ENCODE results near the gene TMPRSS15. TPM values are rescaled to one million over a fixed set of nuclear protein-coding genes. Genes with fewer than 3 reads are reported as not detected.
A peak's percentile ranks its signal among the peaks of the same experiment; 100 is the strongest.

TMPRSS15 gene
- polyA plus RNA-seq, 2 of the 4 experiments (the other 2 are of a cell fraction), result 0.14 TPM; not detected in 1

DNA sequence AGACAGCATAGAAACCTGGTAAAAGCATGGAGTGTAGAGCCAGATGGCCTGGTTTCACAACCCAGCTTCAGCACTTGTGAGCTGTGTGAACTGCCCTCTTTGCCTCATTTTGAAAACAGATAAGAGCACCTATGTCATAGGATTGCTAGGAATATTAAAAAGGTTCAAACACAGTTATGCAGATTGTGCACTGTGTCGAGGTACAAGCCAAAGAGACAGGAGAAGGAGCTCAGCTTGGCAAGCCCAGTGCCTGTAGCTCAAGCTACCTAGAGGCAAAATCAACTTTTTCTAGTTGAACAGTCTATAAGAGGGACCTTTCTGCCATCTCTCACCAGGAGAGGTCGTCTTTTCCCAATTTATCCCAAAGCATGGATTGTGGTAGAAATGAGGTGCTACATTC is 153.9 kb downstream of the TMPRSS15 start:
- ChIA-PET POLR2A (no interaction called here), CTCF (no interaction called here)
- H3K4me1 ChIP-seq, result no peaks in the 10 kb centered on the region
- WGBS (ENCODE audit: missing lambda C conversion rate), result 5% methylated on average over 2 of the region's 2 CpGs
- DNase-seq (ENCODE audit: low read depth in 1 of 2, low spot score in 1 of 2) (no peak), ATAC-seq (no peak), FAIRE-seq (no peak)
- TF ChIP-seq SMC3 (IDR thresholded peaks at IDR 0.05) (no peak), EHMT2 (IDR thresholded peaks at IDR 0.05; ENCODE audit: low read depth) (no peak), NFE2L2 (conservative IDR thresholded peaks at IDR 0.05; ENCODE audit: low read length) (no peak), CEBPB (IDR thresholded peaks at IDR 0.05) (no peak), RAD21 (conservative IDR thresholded peaks at IDR 0.05 in 1 of 2, IDR thresholded peaks at IDR 0.05 in 1 of 2) (no peak), E2F6 (IDR thresholded peaks at IDR 0.05; ENCODE audit: borderline replicate concordance, low read depth) (no peak), JUNB (IDR thresholded peaks at IDR 0.05) (no peak), KDM1A (IDR thresholded peaks at IDR 0.05; ENCODE audit: low read depth) (no peak), CHD2 (IDR thresholded peaks at IDR 0.05; ENCODE audit: low read length, partially characterized antibody) (no peak), HOXA7 (CRISPR knock-in tag; IDR thresholded peaks at IDR 0.05) (no peak), RNF2 (IDR thresholded peaks at IDR 0.05; ENCODE audit: borderline replicate concordance, low read depth) (no peak), HDAC2 (IDR thresholded peaks at IDR 0.05) (no peak), CBX8 (IDR thresholded peaks at IDR 0.05) (no peak)
- TF ChIP-seq, protein P1, sequence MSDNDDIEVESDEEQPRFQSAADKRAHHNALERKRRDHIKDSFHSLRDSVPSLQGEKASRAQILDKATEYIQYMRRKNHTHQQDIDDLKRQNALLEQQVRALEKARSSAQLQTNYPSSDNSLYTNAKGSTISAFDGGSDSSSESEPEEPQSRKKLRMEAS (IDR thresholded peaks at IDR 0.05), result no peak
- TF ChIP-seq, protein P2, sequence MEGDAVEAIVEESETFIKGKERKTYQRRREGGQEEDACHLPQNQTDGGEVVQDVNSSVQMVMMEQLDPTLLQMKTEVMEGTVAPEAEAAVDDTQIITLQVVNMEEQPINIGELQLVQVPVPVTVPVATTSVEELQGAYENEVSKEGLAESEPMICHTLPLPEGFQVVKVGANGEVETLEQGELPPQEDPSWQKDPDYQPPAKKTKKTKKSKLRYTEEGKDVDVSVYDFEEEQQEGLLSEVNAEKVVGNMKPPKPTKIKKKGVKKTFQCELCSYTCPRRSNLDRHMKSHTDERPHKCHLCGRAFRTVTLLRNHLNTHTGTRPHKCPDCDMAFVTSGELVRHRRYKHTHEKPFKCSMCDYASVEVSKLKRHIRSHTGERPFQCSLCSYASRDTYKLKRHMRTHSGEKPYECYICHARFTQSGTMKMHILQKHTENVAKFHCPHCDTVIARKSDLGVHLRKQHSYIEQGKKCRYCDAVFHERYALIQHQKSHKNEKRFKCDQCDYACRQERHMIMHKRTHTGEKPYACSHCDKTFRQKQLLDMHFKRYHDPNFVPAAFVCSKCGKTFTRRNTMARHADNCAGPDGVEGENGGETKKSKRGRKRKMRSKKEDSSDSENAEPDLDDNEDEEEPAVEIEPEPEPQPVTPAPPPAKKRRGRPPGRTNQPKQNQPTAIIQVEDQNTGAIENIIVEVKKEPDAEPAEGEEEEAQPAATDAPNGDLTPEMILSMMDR (IDR thresholded peaks at IDR 0.05), result no peak
- TF ChIP-seq, protein P3, sequence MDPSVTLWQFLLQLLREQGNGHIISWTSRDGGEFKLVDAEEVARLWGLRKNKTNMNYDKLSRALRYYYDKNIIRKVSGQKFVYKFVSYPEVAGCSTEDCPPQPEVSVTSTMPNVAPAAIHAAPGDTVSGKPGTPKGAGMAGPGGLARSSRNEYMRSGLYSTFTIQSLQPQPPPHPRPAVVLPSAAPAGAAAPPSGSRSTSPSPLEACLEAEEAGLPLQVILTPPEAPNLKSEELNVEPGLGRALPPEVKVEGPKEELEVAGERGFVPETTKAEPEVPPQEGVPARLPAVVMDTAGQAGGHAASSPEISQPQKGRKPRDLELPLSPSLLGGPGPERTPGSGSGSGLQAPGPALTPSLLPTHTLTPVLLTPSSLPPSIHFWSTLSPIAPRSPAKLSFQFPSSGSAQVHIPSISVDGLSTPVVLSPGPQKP (IDR thresholded peaks at IDR 0.05; ENCODE audit: low read depth, low read length), result no peak
- TF ChIP-seq, protein P4, sequence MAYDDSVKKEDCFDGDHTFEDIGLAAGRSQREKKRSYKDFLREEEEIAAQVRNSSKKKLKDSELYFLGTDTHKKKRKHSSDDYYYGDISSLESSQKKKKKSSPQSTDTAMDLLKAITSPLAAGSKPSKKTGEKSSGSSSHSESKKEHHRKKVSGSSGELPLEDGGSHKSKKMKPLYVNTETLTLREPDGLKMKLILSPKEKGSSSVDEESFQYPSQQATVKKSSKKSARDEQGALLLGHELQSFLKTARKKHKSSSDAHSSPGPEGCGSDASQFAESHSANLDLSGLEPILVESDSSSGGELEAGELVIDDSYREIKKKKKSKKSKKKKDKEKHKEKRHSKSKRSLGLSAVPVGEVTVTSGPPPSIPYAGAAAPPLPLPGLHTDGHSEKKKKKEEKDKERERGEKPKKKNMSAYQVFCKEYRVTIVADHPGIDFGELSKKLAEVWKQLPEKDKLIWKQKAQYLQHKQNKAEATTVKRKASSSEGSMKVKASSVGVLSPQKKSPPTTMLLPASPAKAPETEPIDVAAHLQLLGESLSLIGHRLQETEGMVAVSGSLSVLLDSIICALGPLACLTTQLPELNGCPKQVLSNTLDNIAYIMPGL (CRISPR knock-in tag; IDR thresholded peaks at IDR 0.05; ENCODE audit: borderline replicate concordance), result no peak
- no peak overlapping the region for H3K27ac ChIP-seq
- H3K9me3 ChIP-seq, result no peaks in the 10 kb centered on the region
- H3K4me2 ChIP-seq, result no peak overlapping the region
- H3K4me3 ChIP-seq, result no peak overlapping the region

DNA sequence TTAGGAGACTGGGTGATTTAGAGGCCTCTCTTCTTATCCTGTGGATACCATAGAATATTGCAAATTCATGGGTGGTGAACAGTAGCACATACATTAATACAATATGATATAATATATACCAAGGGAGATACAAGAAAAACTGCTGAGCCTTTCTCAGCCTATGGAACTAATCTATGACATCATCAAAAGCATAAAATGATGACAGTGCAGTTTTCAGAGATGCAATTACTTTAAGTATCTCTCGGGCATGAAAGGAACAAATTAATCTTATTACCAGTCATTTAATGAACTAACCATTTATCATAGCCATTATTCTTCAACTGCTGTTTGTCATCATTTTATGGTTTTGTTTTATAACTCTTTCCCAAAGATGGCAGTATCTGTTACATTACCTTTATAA is 155.4 kb downstream of the TMPRSS15 start:
- CTCF ChIA-PET, result no interaction called here
- WGBS (ENCODE audit: missing lambda C conversion rate), result 36% methylated on average over 1 of the region's 1 CpG
- TF ChIP-seq MAFK (IDR thresholded peaks at IDR 0.05; ENCODE audit: partially characterized antibody) (peak; percentile 91), HOXB5 (CRISPR knock-in tag; IDR thresholded peaks at IDR 0.05) (no peak), TP53 (CRISPR knock-in tag; IDR thresholded peaks at IDR 0.05) (no peak), FOXS1 (CRISPR knock-in tag; IDR thresholded peaks at IDR 0.05) (no peak)
- FAIRE-seq, result no peak
- Histone ChIP-seq H3K4me1 (no peaks in the 10 kb centered on the region), H3K27ac (no peak overlapping the region), H3K4me3 (no peak overlapping the region), H3K9me3 (no peaks in the 10 kb centered on the region), H3K4me2 (no peak overlapping the region)
- POLR2A ChIA-PET, result no interaction called here
- no peak for ATAC-seq
- DNase-seq (ENCODE audit: low read depth in 1 of 2, low spot score in 1 of 2), result no peak
